Ectodermal cell (in vitro differentiated cells): ENCODE data around the gene SELPLG.
A peak's percentile ranks its signal among the peaks of the same experiment; 100 is the strongest.
"Not testable (repeated sequence)": the region's sequence is repeated elsewhere in the genome, so short reads cannot be mapped to it uniquely, and the experiment has no call there.

Experiments used
- H3K27ac ChIP-seq: 2 replicates; pipeline ENCODE4 v1.7.0; 2013; ENCODE audit warnings: mild to moderate bottlenecking, low read depth, low read length; ENCODE audit not compliant: insufficient read depth, poor library complexity, severe bottlenecking
- H3K27me3 ChIP-seq: 2 replicates; pipeline ENCODE4 v1.7.0; 2013; ENCODE audit warnings: mild to moderate bottlenecking, low read length; ENCODE audit not compliant: insufficient read depth, control insufficient read depth, poor library complexity, severe bottlenecking
- H3K36me3 ChIP-seq: one replicate; pipeline ENCODE4 v1.7.0; 2013; ENCODE audit warnings: low read length; ENCODE audit not compliant: control insufficient read depth, insufficient read depth
- H3K4me1 ChIP-seq: one replicate; pipeline ENCODE4 v1.7.0; 2013; ENCODE audit warnings: low read length; ENCODE audit not compliant: control insufficient read depth, insufficient read depth
- H3K4me3 ChIP-seq: 2 replicates; pipeline ENCODE4 v1.7.0; 2013; ENCODE audit warnings: low read depth, low read length, control low read depth; ENCODE audit not compliant: insufficient read depth
- H3K9me3 ChIP-seq: 2 replicates; pipeline ENCODE4 v1.7.0; 2013; ENCODE audit warnings: mild to moderate bottlenecking, low read length, moderate library complexity; ENCODE audit not compliant: control insufficient read depth
- WGBS, 2 experiments: methylation state at CpG; one replicate each; pipeline ENCODE4 v1.1.7; 2013; ENCODE audit warnings: missing lambda C conversion rate in 2 of 2; 5-methylcytosine and 5-hydroxymethylcytosine counted together

The SELPLG gene

DNA sequence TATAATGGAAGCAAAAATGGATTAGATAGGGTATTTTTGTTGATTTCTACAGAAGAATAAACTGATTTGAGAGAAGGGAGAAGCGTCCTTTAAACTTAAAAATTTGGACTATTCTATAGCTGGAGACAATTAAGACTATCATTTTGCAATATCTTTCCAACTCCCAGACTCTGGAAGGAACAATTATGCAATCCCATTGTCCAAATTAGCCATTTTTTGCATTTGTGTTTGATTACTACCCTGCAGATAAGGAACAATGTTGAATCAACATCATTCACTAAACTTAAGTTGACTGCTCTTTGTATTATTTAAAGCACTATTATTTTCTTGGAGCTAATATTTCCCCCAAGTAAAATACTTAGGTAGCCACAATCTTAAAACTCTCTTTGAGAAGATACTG is 34.8 kb upstream of the SELPLG start:
- H3K36me3 ChIP-seq = no peaks in the 10 kb centered on the region
- H3K4me3 ChIP-seq = no peak overlapping the region
- H3K9me3 ChIP-seq = no peaks in the 10 kb centered on the region
- H3K4me1 ChIP-seq = peaks cover 15% of the 10 kb centered on the region
- H3K27ac ChIP-seq = no peak overlapping the region
- WGBS, 2 experiments = 100% methylated on average over 1 of the region's 1 CpG
- no peaks in the 10 kb centered on the region for H3K27me3 ChIP-seq

DNA sequence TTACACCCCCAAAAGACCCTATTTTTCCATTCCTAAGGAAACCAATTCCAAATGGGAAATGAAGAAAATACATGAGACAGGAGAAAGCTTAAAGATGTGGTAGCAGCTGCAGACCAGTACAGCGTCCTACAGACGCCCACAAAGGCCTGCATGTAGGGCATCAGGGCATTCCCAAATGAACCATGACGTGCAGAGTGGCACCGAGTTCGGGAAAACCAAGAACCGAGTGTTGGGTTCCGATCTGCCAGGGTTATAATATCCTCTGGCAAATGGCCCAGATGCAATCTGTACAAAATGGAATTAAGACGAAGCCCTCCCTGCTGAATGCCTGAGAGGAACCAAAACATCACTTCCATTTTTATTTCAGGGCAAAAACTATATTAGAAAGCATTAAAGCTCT is 34.4 kb upstream of the SELPLG start:
- WGBS, 2 experiments = 93 to 94% methylated on average over 8 of the region's 8 CpGs
- H3K27me3 ChIP-seq = no peaks in the 10 kb centered on the region
- no peak overlapping the region for H3K4me3 ChIP-seq
- H3K27ac ChIP-seq = no peak overlapping the region
- peaks cover 15% of the 10 kb centered on the region for H3K4me1 ChIP-seq
- no peaks in the 10 kb centered on the region for H3K9me3 ChIP-seq
- no peaks in the 10 kb centered on the region for H3K36me3 ChIP-seq

DNA sequence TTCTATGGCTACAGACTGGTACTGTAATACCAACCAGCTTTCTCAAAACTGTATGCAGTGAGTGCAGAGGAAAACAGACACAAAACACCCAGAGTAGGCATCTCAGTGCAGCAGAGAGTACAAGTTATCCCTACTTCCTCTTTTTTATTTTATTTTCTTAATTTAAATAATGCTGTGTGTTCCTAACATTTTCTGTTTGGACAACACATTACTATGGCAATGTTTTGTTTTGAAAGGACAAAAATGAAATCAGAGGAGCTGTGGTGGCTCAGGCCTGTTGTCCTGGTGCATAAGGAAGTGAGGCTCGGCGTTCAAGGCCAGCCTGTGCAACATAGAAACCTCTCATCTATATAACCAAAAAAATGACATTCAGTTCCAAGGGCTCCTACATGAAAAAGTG is 33.7 kb upstream of the SELPLG start:
- H3K9me3 ChIP-seq = no peaks in the 10 kb centered on the region
- peaks cover 15% of the 10 kb centered on the region for H3K4me1 ChIP-seq
- no peak overlapping the region for H3K27ac ChIP-seq
- 82 to 93% methylated on average over 2 of the region's 2 CpGs for WGBS, 2 experiments
- no peaks in the 10 kb centered on the region for H3K36me3 ChIP-seq
- H3K4me3 ChIP-seq = no peak overlapping the region
- no peaks in the 10 kb centered on the region for H3K27me3 ChIP-seq

GRCh38 chr12:108666401-108666881 is 32.7 kb upstream of the SELPLG start:
- Histone ChIP-seq H3K9me3 (no peaks in the 10 kb centered on the region), H3K27ac (peak overlapping the region; percentile 11), H3K27me3 (no peaks in the 10 kb centered on the region), H3K4me3 (no peak overlapping the region), H3K4me1 (peaks cover 15% of the 10 kb centered on the region), H3K36me3 (no peaks in the 10 kb centered on the region)
- 82 to 89% methylated on average over 3 of the region's 3 CpGs for WGBS, 2 experiments

GRCh38 chr12:108665608-108666202 is 32.0 kb upstream of the SELPLG start:
- 94 to 95% methylated on average over 6 of the region's 6 CpGs for WGBS, 2 experiments
- Histone ChIP-seq H3K4me3 (no peak overlapping the region), H3K9me3 (no peaks in the 10 kb centered on the region), H3K27ac (no peak overlapping the region), H3K27me3 (no peaks in the 10 kb centered on the region), H3K4me1 (peaks cover 15% of the 10 kb centered on the region), H3K36me3 (no peaks in the 10 kb centered on the region)

GRCh38 chr12:108664338-108665258 is 30.9 kb upstream of the SELPLG start:
- WGBS, 2 experiments = 24 to 30% methylated on average over 5 of the region's 5 CpGs
- Histone ChIP-seq H3K9me3 (no peaks in the 10 kb centered on the region), H3K27me3 (no peaks in the 10 kb centered on the region), H3K4me3 (no peak overlapping the region), H3K36me3 (no peaks in the 10 kb centered on the region), H3K27ac (peak overlapping the region; percentile 27), H3K4me1 (peaks cover 15% of the 10 kb centered on the region)

DNA sequence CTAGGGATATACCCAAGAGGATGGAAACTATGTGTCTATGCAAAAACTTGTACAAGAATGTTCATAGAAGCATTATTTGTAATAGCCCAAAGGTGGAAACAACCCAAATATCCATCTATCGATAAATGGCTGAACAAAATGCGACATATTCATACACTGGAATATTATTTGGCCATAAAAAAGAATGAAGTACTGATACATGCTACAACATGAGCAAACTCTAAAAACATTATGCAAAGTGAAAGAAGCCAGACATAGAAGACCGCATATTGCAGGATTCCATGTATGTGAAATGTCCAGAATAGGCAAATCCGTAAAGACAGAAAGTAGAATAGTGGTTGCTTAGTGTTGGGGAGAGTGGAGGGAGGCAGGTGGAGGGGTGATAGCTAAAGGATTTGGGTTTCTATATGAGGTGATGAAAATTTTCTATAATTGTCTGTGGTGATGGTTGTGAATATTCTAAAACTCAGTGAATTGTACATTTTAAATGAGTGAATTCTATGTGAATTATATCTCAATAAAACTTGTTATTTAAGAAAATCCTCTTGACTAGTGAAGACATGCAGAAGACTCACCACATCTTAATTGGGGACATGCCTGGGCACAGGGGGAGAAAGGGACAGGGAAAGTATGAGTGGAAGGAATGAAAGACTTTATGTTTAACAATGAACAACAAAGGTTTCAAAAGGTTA is 29.8 kb upstream of the SELPLG start:
- 92 to 95% methylated on average over 2 to 4 of the region's 4 CpGs for WGBS, 2 experiments
- Histone ChIP-seq H3K27me3 (no peaks in the 10 kb centered on the region), H3K27ac (no peak overlapping the region), H3K36me3 (no peaks in the 10 kb centered on the region), H3K4me3 (no peak overlapping the region), H3K4me1 (peaks cover 15% of the 10 kb centered on the region), H3K9me3 (no peaks in the 10 kb centered on the region)

DNA sequence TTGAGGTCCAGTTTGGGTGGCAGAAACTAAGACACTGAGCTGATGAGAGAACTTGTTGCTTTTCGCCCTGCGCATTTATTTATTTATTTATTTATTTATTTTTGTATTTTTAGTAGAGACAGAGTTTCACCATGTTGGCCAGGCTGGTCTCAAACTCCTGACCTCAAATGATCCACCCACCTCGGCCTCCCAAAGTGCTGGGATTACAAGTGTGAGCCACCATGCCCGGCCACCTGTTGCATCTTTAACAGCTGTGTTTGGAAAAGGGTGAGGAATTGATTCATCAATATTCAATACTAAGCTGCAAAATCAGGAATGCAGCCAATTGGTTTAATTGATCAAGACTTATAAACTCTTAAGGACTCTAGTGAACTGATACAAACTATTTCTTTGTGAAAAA is 24.4 kb upstream of the SELPLG start:
- WGBS, 2 experiments = 92 to 100% methylated on average over 1 to 3 of the region's 4 CpGs

GRCh38 chr12:108657130-108657745 is 23.5 kb upstream of the SELPLG start:
- WGBS, 2 experiments = 90 to 92% methylated on average over 10 of the region's 10 CpGs
- peak overlapping the region; percentile 48 for H3K27ac ChIP-seq
- peaks cover 15% of the 10 kb centered on the region for H3K36me3 ChIP-seq

More for the DNA sequence above, 24.4 kb upstream of the SELPLG start:
- H3K36me3 ChIP-seq = peaks cover 11% of the 10 kb centered on the region
- H3K9me3 ChIP-seq, H3K4me3 ChIP-seq, H3K27ac ChIP-seq, H3K4me1 ChIP-seq, H3K27me3 ChIP-seq: not testable (repeated sequence)

More at GRCh38 chr12:108657130-108657745, 23.5 kb upstream of the SELPLG start:
- Histone ChIP-seq H3K4me3 (no peak overlapping the region), H3K4me1 (no peaks in the 10 kb centered on the region), H3K27me3 (no peaks in the 10 kb centered on the region), H3K9me3 (no peaks in the 10 kb centered on the region)
